ENCODE results near the gene LYPD8.
"Not testable (repeated sequence)": the region's sequence is repeated elsewhere in the genome, so short reads cannot be mapped to it uniquely, and the experiment has no call there.

LYPD8 gene, protein sequence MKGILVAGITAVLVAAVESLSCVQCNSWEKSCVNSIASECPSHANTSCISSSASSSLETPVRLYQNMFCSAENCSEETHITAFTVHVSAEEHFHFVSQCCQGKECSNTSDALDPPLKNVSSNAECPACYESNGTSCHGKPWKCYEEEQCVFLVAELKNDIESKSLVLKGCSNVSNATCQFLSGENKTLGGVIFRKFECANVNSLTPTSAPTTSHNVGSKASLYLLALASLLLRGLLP

DNA sequence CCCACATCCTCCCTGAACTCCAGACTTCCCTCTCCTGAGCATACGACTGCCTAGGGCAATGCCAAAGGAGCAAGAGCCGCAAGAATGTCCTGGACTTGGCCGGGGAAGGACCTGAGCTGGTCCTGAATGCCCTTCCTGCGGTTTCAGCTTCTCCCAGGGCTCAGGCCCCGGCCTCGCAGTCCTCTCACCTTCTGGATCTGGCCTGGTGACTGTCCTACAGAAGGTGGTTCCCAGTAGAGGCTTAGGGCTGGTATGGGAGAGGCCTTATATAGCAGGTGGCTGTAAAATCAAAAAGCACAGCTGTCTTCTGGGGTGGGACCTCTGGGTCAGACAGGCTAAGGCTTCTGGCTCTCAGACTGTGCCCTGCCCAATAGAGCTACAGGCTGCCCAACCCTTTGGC is at the start of gene LYPD8:
Gene LYPD8 (minus strand): TSS at position 243 of the 400 bp plus-strand sequence. CDS start 4,678 bp downstream, outside the sequence.
- DNase-seq: no peak

DNA sequence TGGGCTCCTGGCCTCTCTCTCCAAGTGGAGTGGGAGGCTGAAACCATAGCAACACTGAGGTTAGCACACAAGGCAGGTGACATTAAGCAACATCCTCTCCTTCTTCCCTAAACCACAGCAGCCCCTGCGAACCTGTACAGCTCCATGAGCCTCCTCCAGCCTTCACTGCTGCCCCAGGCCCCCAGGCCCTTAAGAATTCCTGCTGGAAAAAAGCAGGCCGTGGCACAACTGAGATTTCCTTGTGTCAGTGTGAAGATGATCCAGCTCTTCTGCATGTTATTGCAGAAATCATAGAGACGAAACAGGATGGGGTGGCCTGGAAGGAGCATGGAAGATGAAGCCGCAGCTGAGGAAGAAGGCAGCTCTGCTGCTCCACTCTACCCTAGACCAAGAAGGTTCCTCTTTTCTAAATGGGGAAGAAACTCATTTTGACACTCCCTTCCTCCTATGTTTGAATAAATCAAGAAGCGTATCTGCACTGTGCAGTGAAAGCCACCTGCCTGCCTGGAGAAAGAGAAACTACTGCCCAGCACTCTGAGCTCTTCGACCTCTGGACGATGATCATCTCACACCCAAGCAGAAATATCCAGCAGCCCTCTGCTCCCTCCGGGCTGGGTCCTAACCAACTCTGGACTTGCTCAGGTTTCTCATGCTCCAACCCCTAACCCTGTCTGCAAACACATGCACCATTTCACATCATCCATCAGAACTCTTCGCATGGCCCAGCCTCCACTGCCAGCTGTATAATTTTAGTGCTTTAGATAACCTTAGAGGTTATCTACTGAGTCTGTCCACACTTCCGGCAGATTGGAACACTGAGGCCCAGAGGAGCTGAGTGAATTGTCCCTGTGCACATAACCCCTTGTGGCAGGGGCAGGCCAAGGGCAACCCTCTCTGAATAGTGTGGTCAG is 49.5 kb upstream of the LYPD8 start:
- no peak for DNase-seq

DNA sequence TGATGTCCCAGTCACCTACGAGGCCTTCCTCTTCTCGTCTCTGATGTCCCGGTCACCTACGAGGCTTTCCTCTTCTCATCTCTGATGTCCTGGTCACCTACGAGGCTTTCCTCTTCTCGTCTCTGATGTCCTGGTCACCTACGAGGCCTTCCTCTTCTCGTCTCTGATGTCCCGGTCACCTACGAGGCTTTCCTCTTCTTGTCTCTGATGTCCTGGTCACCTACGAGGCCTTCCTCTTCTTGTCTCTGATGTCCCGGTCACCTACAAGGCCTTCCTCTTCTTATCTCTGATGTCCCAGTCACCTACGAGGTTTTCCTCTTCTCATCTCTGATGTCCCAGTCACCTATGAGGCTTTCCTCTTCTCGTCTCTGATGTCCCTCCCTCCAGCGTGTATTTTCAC is 47.9 kb upstream of the LYPD8 start:
- DNase-seq: not testable (repeated sequence)

DNA sequence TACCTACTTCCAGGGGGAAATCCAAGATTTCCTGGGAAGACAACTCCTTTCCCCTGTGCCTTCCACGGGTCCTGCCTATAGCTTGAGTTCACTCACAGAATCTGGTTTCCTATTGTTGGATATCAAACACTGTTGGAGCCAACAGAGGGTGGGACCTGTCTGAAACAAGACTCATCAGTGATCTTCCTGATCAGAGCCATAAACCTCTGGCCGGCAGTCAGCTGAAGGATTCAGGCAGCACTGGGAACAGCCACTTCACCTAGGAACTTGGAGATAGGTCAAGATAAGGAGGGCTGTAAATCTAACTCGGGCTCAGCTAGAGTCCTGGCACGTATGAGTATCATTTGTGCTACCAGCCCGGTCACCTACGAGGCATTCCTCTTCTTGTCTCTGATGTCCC is 46.9 kb upstream of the LYPD8 start:
- DNase-seq: no peak

DNA sequence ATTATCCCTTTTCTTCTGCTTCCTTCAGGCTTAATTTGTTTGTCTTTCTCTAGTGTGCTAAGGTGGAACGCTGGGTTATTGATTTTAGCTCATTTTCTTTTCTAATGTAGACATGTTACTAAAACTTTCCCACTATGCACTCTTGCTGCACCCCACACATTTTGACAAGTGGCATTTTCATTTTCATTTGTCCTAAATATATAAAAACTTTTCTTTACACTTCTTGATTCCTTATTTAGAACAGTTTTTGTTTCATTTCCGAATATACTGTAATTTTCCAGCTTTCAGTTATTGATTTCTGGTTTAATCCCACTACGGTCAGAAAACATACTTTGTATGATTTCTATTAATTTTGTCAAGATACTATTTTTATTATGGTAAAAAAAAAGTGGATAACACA is 44.9 kb upstream of the LYPD8 start:
- no peak for DNase-seq

DNA sequence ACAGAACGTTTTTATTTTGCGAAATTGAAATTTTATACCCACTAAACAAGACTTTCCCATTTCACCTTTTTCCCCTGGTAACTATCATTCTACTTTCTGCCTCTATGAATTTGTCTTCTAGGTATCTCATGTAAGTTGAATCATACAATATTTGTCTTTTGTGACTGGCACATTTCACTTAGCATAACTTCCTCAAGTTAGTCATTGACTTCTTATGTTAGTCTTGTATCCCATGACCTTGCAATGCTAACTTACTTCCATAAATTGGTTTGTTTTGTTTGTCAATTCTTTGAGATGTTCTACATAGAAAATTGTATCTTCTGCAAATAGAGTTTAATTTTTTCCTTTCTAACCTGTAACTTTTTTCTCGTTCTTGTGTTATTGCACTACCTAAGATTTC is 43.2 kb upstream of the LYPD8 start:
- no peak for DNase-seq

DNA sequence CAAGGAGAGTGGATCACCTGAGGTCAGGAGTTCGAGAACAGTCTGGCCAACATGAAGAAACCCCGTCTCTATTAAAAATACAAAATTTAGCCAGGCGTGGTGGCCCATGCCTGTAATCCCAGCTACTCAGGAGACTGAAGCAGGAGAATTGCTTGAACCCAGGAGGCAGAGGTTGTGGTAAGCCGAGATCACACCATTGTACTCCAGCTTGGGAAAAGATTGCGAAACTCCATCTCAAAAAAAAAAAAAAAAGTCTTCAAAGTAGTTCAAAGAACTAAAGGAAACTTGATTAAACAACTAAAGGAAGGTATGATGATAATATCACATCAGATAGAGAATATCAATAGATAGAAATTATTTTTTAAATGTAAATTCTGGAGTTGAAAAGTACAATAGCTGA is 39.1 kb upstream of the LYPD8 start:
- DNase-seq: not testable (repeated sequence)

DNA sequence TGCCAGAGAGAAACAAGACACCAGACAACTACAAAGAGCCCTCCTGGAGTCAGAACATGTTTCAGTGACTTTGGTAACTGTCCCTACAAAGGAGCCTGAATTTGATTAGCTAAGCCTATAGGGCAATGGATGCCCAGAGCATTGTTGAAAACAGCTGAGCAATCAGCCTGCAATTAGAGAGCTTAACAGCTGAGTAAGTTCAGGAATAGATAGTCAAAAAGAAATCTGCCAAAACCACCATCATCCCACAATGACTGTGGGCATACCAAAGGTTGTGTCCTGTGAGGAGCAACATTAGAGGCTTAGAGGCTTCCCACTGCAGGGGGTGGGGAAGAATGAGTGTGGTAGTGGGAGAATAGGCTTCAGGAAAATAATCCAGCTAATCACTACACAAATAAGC is 38.0 kb upstream of the LYPD8 start:
- no peak for DNase-seq

DNA sequence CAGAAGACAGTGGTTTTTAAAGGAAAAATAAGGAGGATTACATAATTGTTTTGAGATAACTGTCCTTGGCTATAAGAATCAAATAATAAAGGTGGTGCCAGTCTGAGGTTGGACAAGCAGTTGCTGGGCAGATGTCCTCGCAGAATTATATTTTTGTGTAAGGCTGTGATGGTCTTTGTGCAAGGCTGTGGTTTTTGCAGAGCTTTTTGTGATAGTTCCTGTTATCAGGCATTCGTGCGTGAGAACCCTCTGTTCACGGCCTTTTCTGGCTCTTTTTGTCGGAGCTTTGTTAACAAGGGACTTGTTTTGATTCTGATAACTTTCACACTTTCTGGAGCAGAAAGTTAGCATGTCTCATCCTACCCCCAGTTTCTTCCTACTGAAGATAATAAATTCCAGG is 36.8 kb upstream of the LYPD8 start:
- no peak for DNase-seq

DNA sequence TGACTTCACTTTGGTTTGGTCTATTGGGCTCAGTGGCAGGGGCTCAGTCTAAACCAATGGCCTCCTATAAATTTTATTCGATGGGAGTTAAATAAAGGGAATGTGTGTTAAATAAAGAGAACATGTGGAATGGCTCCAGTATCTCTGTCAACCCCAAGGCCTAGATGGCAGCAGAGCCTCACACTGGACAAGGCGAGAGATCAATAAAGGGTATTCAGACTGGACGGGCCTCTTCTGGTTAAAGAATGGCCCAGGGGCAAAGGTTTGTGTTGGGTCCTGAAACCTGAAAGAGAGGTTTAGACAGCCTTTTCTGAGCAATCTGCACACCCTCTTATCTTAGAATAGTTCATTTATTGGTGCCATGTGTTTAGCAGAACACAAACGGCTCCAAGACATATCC is 35.5 kb upstream of the LYPD8 start:
- DNase-seq: no peak

DNA sequence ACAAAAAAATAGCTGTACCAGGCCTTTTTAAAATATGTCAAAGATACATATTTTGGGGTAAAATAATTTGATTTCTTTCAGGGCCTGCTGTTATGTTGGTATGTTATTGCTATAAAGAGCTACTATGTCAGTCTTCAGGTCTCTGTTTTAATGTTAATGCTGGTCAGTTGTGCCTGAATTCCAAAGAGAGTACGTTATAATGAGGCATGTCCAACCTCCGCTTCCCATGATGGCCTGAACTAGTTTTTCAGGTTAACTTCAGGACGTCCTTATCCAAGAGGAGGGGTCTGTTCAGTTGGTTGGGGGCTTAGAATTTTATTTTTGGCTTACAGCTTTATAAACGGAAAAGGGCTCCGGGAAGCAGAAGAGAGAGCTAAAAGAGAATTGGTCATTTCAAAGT is 34.9 kb upstream of the LYPD8 start:
- no peak for DNase-seq

DNA sequence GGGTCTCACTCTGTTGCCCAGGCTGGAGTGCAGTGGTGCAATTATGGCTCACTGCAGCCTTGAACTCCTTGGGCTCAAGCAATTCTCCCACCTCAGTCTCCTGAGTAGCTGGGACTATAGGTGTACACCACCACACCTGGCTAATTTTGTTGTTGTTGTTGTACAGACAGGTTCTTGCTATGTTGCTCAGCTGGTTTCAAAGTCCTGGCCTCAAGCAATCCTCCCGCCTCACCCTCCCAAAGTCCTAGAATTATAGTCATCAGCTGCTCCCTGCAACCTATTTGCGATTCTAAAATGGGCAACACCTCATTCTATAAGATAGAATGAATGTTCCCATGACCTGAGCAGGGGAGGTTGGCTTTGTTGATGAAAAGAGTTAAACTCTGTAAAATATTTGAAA is 33.8 kb upstream of the LYPD8 start:
- DNase-seq: not testable (repeated sequence)

DNA sequence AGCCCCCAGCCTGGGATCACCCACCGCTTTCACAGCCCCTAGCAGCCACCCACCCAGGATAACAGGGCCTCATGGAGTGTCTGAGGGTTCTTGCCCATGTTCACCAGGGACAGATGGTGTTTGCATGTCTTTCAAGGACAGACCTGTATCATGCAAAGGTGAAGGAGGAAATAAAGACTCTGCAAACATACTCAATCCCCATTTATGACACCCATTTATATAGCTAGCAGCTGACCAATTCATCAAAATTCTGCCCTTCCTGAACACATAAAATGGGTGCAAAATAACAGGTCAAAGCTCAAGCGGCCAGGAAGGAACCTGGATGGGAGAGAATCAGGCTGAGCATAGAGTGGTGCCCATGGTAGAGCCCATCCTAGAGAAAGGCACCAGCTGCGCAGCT is 32.8 kb upstream of the LYPD8 start:
- DNase-seq: no peak

DNA sequence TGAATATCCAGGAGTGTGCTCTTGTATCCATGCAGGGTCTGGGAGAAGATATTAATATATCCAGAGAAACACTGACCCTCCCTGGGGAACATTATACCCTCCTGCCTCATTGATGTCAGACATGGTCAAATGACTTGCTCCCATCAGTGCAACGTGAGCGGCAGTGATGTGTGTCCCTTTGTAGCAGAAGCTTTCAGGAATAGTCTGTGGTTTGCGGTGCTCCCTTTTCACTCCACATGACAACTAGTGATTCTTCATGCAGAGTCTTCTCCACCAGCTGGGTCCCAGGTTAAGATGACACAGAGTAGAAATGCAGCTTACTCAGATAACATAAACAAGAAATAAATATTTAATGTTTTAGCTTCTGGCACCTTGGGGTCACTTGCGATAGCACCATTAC is 31.9 kb upstream of the LYPD8 start:
- no peak for DNase-seq

DNA sequence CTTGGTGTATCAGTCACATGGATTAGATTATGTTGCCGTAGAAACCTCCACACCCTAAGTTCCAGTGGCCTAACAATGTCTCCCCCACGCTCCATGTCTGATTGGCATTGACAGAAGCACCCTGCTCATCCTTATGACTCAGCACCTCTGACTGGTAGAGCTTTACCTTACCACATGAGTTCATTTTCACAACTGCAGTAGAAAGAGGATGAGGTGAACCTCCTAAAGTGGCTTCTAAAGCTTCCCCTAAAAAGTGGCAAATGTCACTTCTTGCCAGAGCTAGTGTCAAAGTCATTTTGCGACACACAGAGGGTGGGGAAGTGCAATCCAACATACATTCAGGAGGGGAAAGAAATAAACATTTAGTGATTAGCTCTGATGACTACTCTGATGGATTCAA is 30.6 kb upstream of the LYPD8 start:
- DNase-seq: no peak

DNA sequence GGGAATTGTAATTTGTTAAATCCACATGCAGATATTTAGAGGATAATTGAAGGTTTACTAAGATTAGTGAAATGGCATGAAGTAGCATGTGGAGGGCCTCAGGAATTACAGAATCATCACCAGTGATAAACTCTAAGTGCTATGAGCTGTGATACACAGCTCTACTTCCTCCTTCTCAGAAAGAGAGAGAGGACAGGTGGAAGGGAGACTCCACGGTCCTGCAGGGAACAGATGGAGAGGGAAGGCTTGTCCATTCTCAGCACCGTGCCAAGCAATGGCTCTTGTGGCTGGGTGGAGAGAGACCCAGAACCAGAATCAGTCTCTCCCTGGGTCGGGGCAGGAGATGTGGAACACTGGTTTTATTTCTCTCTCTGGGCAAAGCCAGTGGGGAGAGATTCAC is 27.8 kb upstream of the LYPD8 start:
- no peak for DNase-seq

DNA sequence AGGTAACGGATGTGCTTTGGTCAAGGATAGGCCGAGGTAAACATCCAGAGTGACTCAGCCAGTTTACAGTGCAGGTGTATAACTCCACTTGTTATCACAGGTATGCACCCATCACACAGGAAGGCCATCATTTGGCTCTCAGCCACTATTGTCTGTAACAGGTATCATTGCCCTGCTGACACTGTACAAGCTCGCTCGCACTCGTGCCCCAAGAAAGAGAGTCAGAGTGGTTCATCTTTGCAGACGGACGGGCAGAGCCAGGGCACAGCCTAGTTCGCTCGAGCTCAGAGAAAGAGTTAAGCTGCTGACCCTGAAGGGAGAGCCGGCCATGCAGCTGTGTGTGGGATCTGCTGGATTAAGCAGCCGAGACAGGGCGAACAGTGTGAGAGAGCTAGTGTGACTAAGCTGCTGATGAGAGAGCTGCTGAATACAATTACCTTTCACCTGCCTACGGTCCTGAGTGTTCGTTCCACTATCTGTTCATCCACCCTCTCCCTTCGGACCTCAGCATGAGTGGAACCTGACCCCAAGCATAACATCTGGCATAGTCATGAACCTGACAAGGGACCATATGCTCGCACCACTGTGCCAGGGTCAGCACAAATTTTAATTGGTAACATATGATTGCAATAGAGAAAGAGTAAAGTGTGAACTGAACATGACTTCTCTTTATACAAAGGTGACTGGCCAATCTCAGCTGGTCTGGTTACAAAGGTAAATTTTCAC is 27.0 kb upstream of the LYPD8 start:
- no peak for DNase-seq

DNA sequence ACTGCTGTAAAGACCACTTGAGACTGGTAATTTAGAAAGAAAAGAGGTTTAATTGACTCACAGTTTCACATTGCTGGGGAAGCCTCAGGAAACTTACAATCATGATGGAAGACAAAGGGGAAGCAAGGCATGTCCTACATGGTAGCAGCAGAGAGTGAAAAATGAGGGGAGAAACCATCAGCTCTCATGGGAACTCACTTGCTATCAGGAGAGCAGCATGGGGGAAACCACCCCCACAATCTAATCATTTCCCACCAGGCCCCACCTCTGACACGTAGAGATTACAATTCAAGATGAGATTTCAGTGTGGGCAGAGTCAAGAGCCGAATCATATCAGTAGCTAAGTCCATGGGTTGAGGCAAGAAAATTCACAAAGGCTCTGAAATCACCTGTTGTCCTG is 23.8 kb upstream of the LYPD8 start:
- no peak for DNase-seq

DNA sequence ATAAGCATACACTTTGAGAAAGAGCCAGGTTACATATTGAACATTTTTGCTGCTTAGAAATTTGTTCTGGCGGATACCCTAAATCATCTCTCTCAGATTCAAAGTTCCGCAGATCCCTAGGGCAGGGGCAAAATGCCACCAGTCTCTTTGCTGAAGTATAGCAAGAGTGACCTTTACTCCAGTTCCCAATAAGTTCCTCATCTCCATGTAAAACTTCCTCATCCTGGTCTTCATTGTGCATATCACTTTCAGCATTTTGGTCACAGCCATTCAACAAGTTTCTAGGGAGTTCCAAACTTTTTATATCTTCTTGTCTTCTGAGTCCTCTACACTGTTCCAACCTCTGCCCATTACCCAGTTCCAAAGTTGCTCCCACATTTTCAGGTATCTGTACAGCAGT is 23.3 kb upstream of the LYPD8 start:
- no peak for DNase-seq

DNA sequence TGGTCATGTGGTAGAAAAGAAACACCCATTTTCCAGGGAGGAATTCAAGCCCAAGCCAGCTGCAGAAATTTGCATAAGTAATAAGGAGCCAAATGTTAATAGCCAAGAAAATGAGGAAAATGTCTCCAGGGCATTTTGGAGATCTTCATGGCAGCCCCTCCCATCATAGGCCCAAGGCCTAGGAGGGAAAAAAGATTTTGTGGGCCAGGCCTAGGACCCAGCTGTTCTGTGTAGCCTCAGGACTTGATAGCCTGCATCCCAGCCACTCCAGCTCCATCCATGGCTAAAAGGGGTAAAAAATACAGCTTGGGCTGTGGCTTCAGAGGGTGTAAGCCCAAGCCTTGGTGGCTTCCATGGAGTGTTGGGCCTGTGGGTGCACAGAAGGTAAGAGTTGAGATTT is 21.4 kb upstream of the LYPD8 start:
- DNase-seq: no peak

DNA sequence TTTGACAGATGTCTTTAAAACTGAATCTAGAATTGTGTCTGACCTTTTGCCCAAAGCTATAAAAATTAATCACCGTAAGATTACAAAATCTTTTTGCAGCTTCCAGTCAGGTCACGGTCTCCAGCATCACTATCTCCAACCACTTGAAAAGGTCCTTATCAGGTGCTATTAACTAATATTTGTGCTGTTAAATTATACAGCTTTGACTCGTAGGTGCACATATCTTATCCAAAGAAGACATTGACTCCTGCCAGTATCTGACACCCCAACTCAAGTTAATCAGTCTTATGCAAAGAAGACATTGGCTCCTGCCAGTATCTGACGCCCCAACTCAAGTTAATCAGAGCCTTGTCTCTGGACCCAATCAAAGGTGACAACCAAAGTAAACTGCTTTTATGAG is 19.9 kb upstream of the LYPD8 start:
- no peak for DNase-seq

DNA sequence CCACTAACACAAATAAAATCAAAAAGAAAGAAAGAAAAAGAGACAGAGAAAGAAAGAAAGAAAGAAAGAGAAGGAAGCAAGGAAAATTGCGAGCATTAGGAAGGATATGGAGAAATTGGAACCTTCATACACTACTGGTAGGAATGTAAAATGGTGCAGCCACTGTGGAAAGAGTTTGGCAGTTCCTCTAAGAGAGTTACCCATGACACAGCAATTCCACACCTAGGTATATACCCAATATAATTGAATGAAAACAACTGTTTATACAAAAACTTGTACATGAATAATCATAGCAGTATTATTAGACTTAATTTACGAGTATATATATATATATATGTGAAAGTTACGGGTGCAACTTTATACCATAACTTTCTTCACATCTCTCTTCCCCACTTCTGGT is 4.1 kb upstream of the LYPD8 start:
- no peak for DNase-seq

DNA sequence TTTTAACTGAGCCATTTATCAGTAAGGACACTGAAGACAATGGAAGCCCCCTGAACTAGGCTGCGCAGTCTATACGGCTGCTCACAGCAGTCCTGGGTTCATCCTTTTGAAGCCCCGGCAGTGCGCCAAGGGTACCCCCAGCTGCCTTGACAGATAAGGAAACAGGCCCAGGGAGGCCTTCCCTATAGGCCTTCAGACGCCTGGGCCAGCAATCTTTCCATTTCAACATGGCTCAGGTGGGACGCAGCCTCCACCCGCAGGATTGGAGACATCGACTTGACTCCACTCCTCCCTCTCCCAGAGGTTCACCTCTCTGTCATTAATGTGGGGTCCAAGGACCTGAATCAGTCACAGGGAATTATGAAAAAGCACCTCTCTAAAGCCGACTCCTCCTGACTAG is 2.8 kb upstream of the LYPD8 start:
- DNase-seq: no peak

DNA sequence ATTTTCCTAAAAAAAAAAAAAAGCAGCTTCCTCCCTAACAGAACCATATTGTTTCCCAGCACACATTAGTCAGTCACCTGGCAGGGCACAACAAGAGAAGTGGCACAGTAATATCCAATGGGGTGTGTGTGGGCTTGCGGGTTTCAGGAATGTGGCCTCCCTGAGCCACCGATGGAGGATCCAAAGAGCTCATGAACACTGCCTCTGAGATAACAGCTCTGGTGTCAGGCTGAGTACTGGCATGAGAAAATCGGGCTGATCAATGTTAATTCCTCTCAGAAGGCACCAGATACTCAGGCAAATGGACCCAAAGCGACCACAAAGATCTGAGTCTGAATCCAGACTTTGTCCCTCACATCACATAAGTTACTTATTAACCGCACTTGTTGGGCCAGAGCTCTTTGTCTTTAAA is 2.2 kb upstream of the LYPD8 start:
- DNase-seq: no peak

Data from stimulated activated CD8-positive, alpha-beta memory T cell treated with anti-CD3 and anti-CD28 coated beads, Interleukin-4, amount 100 ng/mL, for 48 hours (primary cell).